H1 (cell line): ENCODE measurements around the gene ORC2. TPM values are rescaled to one million over a fixed set of nuclear protein-coding genes. Genes with fewer than 3 reads are reported as not detected.

Experiments used
- CTCF ChIA-PET: fragments of 300-600 bp; sonication (Branson Sonifier 250); formaldehyde crosslinking; loops from one replicate; lab custom pipeline; 2021; ENCODE audit not compliant: partially characterized antibody; lab: Charles Lee
- POLR2A ChIA-PET: fragments of 300-600 bp; sonication (Branson Sonifier 250); formaldehyde crosslinking; loops from one replicate; lab custom pipeline; 2021; ENCODE audit warnings: inconsistent platforms; ENCODE audit not compliant: partially characterized antibody; lab: Charles Lee
- DNase-seq, 2 experiments: peaks; one replicate each; pipeline versions ENCODE4 v3.0.0 to v3.0.0-alpha.2; 2010 to 2022; ENCODE audit warnings: low spot score in 2 of 2, low read depth in 1 of 2, mixed read lengths in 1 of 2
- FAIRE-seq: peaks from 2 replicates; lab custom pipeline; 2011; peaks lifted over from hg19 to GRCh38; lab: Jason Lieb, UNC
- H2AFZ ChIP-seq: 2 replicates; pipeline ENCODE4 v1.8.1; 2012; ENCODE audit warnings: low read length, inconsistent platforms
- H2AK5ac ChIP-seq: 2 replicates; pipeline ENCODE4 v1.6.1; 2013; ENCODE audit warnings: low read depth, low read length
- H2BK120ac ChIP-seq: replicated peaks from 2 replicates; pipeline ENCODE3; 2013; ENCODE audit warnings: low read depth, low read length, inconsistent platforms
- H2BK12ac ChIP-seq: 2 replicates; pipeline ENCODE4 v1.6.1; 2013; ENCODE audit warnings: low read depth, low read length
- H2BK15ac ChIP-seq: 2 replicates; pipeline ENCODE4 v1.6.1; 2013; ENCODE audit warnings: low read length
- H2BK20ac ChIP-seq: 2 replicates; pipeline ENCODE4 v1.6.1; 2013; ENCODE audit warnings: low read length
- H2BK5ac ChIP-seq: 2 replicates; pipeline ENCODE4 v1.6.1; 2013; ENCODE audit warnings: low read depth, low read length
- H3K14ac ChIP-seq: 2 replicates; pipeline ENCODE4 v1.6.1; 2013; ENCODE audit warnings: inconsistent platforms; ENCODE audit not compliant: insufficient read length
- H3K18ac ChIP-seq: 2 replicates; pipeline ENCODE4 v1.6.1; 2013; ENCODE audit warnings: low read length; ENCODE audit errors: extremely low read depth
- H3K23ac ChIP-seq: 2 replicates; pipeline ENCODE4 v1.6.1; 2013; ENCODE audit warnings: inconsistent platforms; ENCODE audit not compliant: insufficient read length
- H3K23me2 ChIP-seq: 2 replicates; pipeline ENCODE4 v1.6.1; 2013; ENCODE audit warnings: low read depth, low read length
- H3K27ac ChIP-seq: 2 replicates; pipeline ENCODE4 v1.6.1; 2011; ENCODE audit warnings: low read depth, low read length, inconsistent platforms
- H3K27me3 ChIP-seq, 4 experiments: replicated peaks in 1 of 4; 1 replicate in 1 of 4; 2 replicates in 3 of 4; pipeline versions ENCODE4 v1.6.1 to v1.8.1; 2011 to 2013; ENCODE audit warnings: low read length in 3 of 4, mild to moderate bottlenecking in 3 of 4, inconsistent platforms in 2 of 4, mixed read lengths in 2 of 4, moderate library complexity in 1 of 4; ENCODE audit not compliant: control insufficient read depth in 3 of 4, insufficient read depth in 3 of 4; ENCODE audit errors: extremely low read depth in 1 of 4
- H3K36me3 ChIP-seq, 4 experiments: 2 replicates each; pipeline versions ENCODE4 v1.6.1 to v1.8.1; 2011 to 2013; ENCODE audit warnings: mild to moderate bottlenecking in 4 of 4, low read length in 3 of 4, moderate library complexity in 2 of 4, control low read depth in 1 of 4, inconsistent platforms in 1 of 4; ENCODE audit not compliant: insufficient read depth in 4 of 4, control insufficient read depth in 2 of 4
- H3K4ac ChIP-seq: replicated peaks from 2 replicates; pipeline ENCODE3; 2013; ENCODE audit warnings: low read length, low read depth, mixed read lengths, inconsistent platforms; ENCODE audit not compliant: insufficient read length
- H3K4me1 ChIP-seq, 4 experiments: replicated peaks in 1 of 4; 1 replicate in 1 of 4; 2 replicates in 3 of 4; pipeline versions ENCODE4 v1.6.1 to v1.8.1; 2011 to 2013; ENCODE audit warnings: low read length in 3 of 4, inconsistent platforms in 2 of 4, mixed read lengths in 1 of 4; ENCODE audit not compliant: insufficient read depth in 4 of 4, control insufficient read depth in 3 of 4
- H3K4me2 ChIP-seq, 2 experiments: 2 replicates each; pipeline versions ENCODE4 v1.6.1 to v1.8.1; 2011 to 2013; ENCODE audit warnings: low read depth in 2 of 2, low read length in 2 of 2, control low read depth in 1 of 2, inconsistent platforms in 1 of 2, mild to moderate bottlenecking in 1 of 2; ENCODE audit not compliant: insufficient read depth in 1 of 2
- H3K4me3 ChIP-seq, 4 experiments: fragments of 200-600, 300-600 bp in 1 of 4; sonication (generic), shearing (Covaris generic), sonication (Bioruptor Twin) in 1 of 4; 2 replicates each; pipeline versions ENCODE4 v1.5.1 to v1.8.1; 2011 to 2016; ENCODE audit warnings: low read length in 4 of 4, low read depth in 3 of 4, control low read depth in 2 of 4, inconsistent platforms in 2 of 4, mild to moderate bottlenecking in 2 of 4, mixed read lengths in 1 of 4, moderate library complexity in 1 of 4; ENCODE audit not compliant: insufficient read depth in 2 of 4; ENCODE audit errors: extremely low read depth in 1 of 4
- H3K56ac ChIP-seq: replicated peaks from 2 replicates; pipeline ENCODE3; 2013; ENCODE audit warnings: low read depth, mild to moderate bottlenecking, mixed read lengths, low read length, inconsistent platforms; ENCODE audit not compliant: insufficient read length
- H3K79me1 ChIP-seq: 2 replicates; pipeline ENCODE4 v1.6.1; 2013; ENCODE audit warnings: low read depth, low read length, control low read depth
- H3K79me2 ChIP-seq, 2 experiments: 2 replicates each; pipeline versions ENCODE4 v1.6.1 to v1.8.1; 2012 to 2013; ENCODE audit warnings: low read length in 2 of 2, mild to moderate bottlenecking in 2 of 2, inconsistent platforms in 1 of 2; ENCODE audit not compliant: insufficient read depth in 2 of 2, control insufficient read depth in 1 of 2
- H3K9ac ChIP-seq, 4 experiments: replicated peaks in 1 of 4; 1 replicate in 1 of 4; 2 replicates in 3 of 4; pipeline versions ENCODE4 v1.6.1 to v1.8.1; 2011 to 2013; ENCODE audit warnings: low read depth in 3 of 4, low read length in 3 of 4, control low read depth in 2 of 4, mild to moderate bottlenecking in 2 of 4, moderate library complexity in 2 of 4, inconsistent platforms in 1 of 4; ENCODE audit errors: extremely low read depth in 1 of 4
- H3K9me3 ChIP-seq, 2 experiments: 2 replicates each; pipeline versions ENCODE4 v1.6.1 to v1.8.1; 2012 to 2013; ENCODE audit warnings: mild to moderate bottlenecking in 2 of 2, moderate library complexity in 2 of 2, control low read depth in 1 of 2, inconsistent platforms in 1 of 2, low read depth in 1 of 2, low read length in 1 of 2, mixed read lengths in 1 of 2; ENCODE audit not compliant: insufficient read depth in 2 of 2
- H4K20me1 ChIP-seq, 2 experiments: replicated peaks in 1 of 2; 2 replicates each; pipeline versions ENCODE3 to v1.8.1; 2011 to 2013; ENCODE audit warnings: inconsistent platforms in 2 of 2, low read length in 2 of 2, mild to moderate bottlenecking in 1 of 2; ENCODE audit not compliant: insufficient read depth in 2 of 2, control insufficient read depth in 1 of 2
- H4K5ac ChIP-seq: 2 replicates; pipeline ENCODE4 v1.6.1; 2013; ENCODE audit warnings: low read length, low read depth, mixed read lengths, inconsistent platforms; ENCODE audit not compliant: insufficient read length
- H4K8ac ChIP-seq: 2 replicates; pipeline ENCODE4 v1.8.0; 2013; ENCODE audit warnings: mild to moderate bottlenecking, moderate library complexity, low read length, inconsistent platforms; ENCODE audit not compliant: insufficient read depth; ENCODE audit errors: extremely low read depth
- H4K91ac ChIP-seq: replicated peaks from 2 replicates; pipeline ENCODE3; 2013; ENCODE audit warnings: low read length, mixed read lengths, inconsistent platforms; ENCODE audit not compliant: insufficient read length
- BACH1 ChIP-seq: IDR thresholded peaks from 2 replicates; pipeline ENCODE4 v1.6.1; 2012; ENCODE audit warnings: low read length, improper control_type of control experiment
- EZH2 ChIP-seq: fragments of 200-600 bp; sonication (generic); IDR thresholded peaks from 2 replicates; pipeline ENCODE4 v1.7.1; 2012; ENCODE audit warnings: low read depth, mild to moderate bottlenecking, moderate library complexity, low read length, inconsistent platforms; ENCODE audit not compliant: severe bottlenecking
- HDAC2 ChIP-seq, 2 experiments: fragments of 300-600 bp in 1 of 2; sonication (generic) in 1 of 2; IDR thresholded peaks; 2 replicates each; pipeline ENCODE4 v1.6.1; 2011 to 2012; ENCODE audit warnings: low read depth in 2 of 2, low read length in 2 of 2, mild to moderate bottlenecking in 2 of 2, moderate library complexity in 2 of 2, borderline replicate concordance in 1 of 2, inconsistent platforms in 1 of 2
- JUND ChIP-seq: IDR thresholded peaks from 2 replicates; pipeline ENCODE4 v1.6.1; 2011; ENCODE audit warnings: mild to moderate bottlenecking, improper control_type of control experiment, low read length
- NANOG ChIP-seq: IDR thresholded peaks from 2 replicates; pipeline ENCODE4 v1.6.1; 2011; ENCODE audit warnings: low read length, low read depth, mild to moderate bottlenecking, inconsistent platforms; ENCODE audit not compliant: insufficient read depth, poor library complexity, severe bottlenecking
- RBBP5 ChIP-seq: IDR thresholded peaks from 2 replicates; pipeline ENCODE4 v1.7.1; 2012; ENCODE audit warnings: low read depth, mild to moderate bottlenecking, inconsistent platforms, low read length, moderate library complexity, borderline replicate concordance
- SAP30 ChIP-seq: fragments of 300-600 bp; sonication (generic); IDR thresholded peaks from 2 replicates; pipeline ENCODE4 v1.7.1; 2012; ENCODE audit warnings: low read length, moderate library complexity, mild to moderate bottlenecking, inconsistent platforms; ENCODE audit not compliant: insufficient read depth, insufficient replicate concordance
- SIN3A ChIP-seq, 2 experiments: IDR thresholded peaks in 1 of 2; conservative IDR thresholded peaks in 1 of 2; 2 replicates each; pipeline ENCODE4 v1.6.1; 2011 to 2012; ENCODE audit warnings: low read length in 2 of 2, improper control_type of control experiment in 1 of 2, low read depth in 1 of 2, mild to moderate bottlenecking in 1 of 2
- SIX5 ChIP-seq: IDR thresholded peaks from 2 replicates; pipeline ENCODE4 v1.6.1; 2011; ENCODE audit warnings: mild to moderate bottlenecking, low read depth, low read length
- SUZ12 ChIP-seq: fragments of 200-600 bp; sonication (generic); IDR thresholded peaks from 2 replicates; pipeline ENCODE4 v1.6.1; 2012; ENCODE audit warnings: mild to moderate bottlenecking, inconsistent platforms, low read length, moderate library complexity, mixed read lengths
- TBP ChIP-seq: IDR thresholded peaks from 2 replicates; pipeline ENCODE4 v1.6.1; 2011; ENCODE audit warnings: low read depth, low read length, improper control_type of control experiment
- TCF12 ChIP-seq: IDR thresholded peaks from 2 replicates; pipeline ENCODE4 v1.6.1; 2011; ENCODE audit warnings: low read depth, mild to moderate bottlenecking, low read length
- polyA plus RNA-seq, 7 experiments: library from polyadenylated mRNA; depleted of rRNA in 3 of 7; stranded (reverse) in 5 of 7; unstranded in 2 of 7; fragments of >200 nt in 5 of 7; fragments of 200-250 nt in 2 of 7; gene quantifications; 1 replicate in 5 of 7; 2 replicates in 1 of 7; 4 replicates in 1 of 7; pipeline versions ENCODE4 v1.2.1 to v1.2.3, GENCODE V29; 2011 to 2013; ENCODE audit warnings: missing spikeins in 2 of 7, mixed read lengths in 2 of 7
- total RNA-seq: library from RNA; stranded (reverse); fragmentation: NEBNext Ultra II Directional; extraction: Animal tissue kit (Norgen Biotek cat#: 25700); gene quantifications from 2 replicates; pipeline ENCODE4 v1.2.1, GENCODE V29; 2021

Gene ORC2
- total and polyA plus RNA-seq, 2 of the 8 experiments (the other 6 are each of a cell fraction or from before 2014, with no cell fraction given): 7.1 to 89.8 TPM

- Histone ChIP-seq H3K36me3 (peaks cover 6 to 49% (median 31%) of the 10 kb centered on the region in 4 experiments; a peak in 7 of 8 replicates), H3K9ac (no peak overlapping the region), H3K4me1 (no peaks in the 10 kb centered on the region), H3K14ac (no peak overlapping the region), H3K18ac (no peak overlapping the region), H3K4ac (no peak overlapping the region), H2BK120ac (no peak overlapping the region), H3K4me3 (no peak overlapping the region), H2AK5ac (no peak overlapping the region), H2AFZ (no peak overlapping the region), H3K9me3 (no peaks in the 10 kb centered on the region), H3K4me2 (no peak overlapping the region), H3K79me1 (no peaks in the 10 kb centered on the region), H4K20me1 (no peaks in the 10 kb centered on the region), H3K23ac (no peak overlapping the region), H2BK12ac (no peak overlapping the region), H4K8ac (no peak overlapping the region), H2BK5ac (no peak overlapping the region), H3K56ac (no peak overlapping the region), H4K5ac (no peak overlapping the region), H4K91ac (no peak overlapping the region), H2BK20ac (no peak overlapping the region), H2BK15ac (no peak overlapping the region), H3K79me2 (no peaks in the 10 kb centered on the region), H3K27ac (no peak overlapping the region), H3K23me2 (no peaks in the 10 kb centered on the region), H3K27me3 (no peaks in the 10 kb centered on the region)
- no peak for TF ChIP-seq TCF12
- TF ChIP-seq RBBP5: no peak
- no peak for TF ChIP-seq EZH2
- no peak for TF ChIP-seq SAP30
- no peak for TF ChIP-seq NANOG
- no peak for TF ChIP-seq TBP
- no peak for TF ChIP-seq HDAC2 (IDR thresholded peaks at IDR 0.05; ENCODE audit: borderline replicate concordance in 1 of 2, low read depth in 2 of 2, low read length in 2 of 2)
- TF ChIP-seq SIN3A (conservative IDR thresholded peaks at IDR 0.05 in 1 of 2, IDR thresholded peaks at IDR 0.05 in 1 of 2; ENCODE audit: low read depth in 1 of 2, low read length in 2 of 2): no peak
- no peak for TF ChIP-seq SIX5
- no peak for TF ChIP-seq BACH1
- TF ChIP-seq JUND: no peak
- no peak for TF ChIP-seq SUZ12
- ChIA-PET CTCF (interaction anchor here (1.1 kb wide), 1 partner anchor 355 kb away, joined by 4 read pairs; no protein-coding TSS in a partner anchor), POLR2A (interaction anchor here (1.0 to 1.3 kb wide), 2 partner anchors 12 to 13 kb away, joined by 6 read pairs; partner anchors contain the start of genes CLK1, NIF3L1 and PPIL3)
- DNase-seq (no peak), FAIRE-seq (no peak)
Observed at GRCh38 chr2:200877443-200877842, 86.0 kb downstream of the ORC2 start.
